ENCODE results near the gene ASB9. TPM values are rescaled to one million over a fixed set of nuclear protein-coding genes. Genes with fewer than 3 reads are reported as not detected.
"Not testable (repeated sequence)": the region's sequence is repeated elsewhere in the genome, so short reads cannot be mapped to it uniquely, and the experiment has no call there.

ASB9 gene
- total RNA-seq, 1 donor from 2014 or later, result not detected

- Mint-ChIP-seq H3K27ac (no peak overlapping the region), H3K4me3 (no peak overlapping the region), H3K9me3 (no peaks in the 10 kb centered on the region), H3K36me3 (ENCODE audit: low read depth) (no peaks in the 10 kb centered on the region), H3K27me3 (ENCODE audit: insufficient read depth) (no peaks in the 10 kb centered on the region), H3K4me1 (ENCODE audit: low read depth) (no peaks in the 10 kb centered on the region)
- DNase-seq (ENCODE audit: low spot score), result no peak
- intact Hi-C loops (cut with micrococcal nuclease), result no loop called here
Measured at GRCh38 chrX:15277604-15278003, 7.7 kb upstream of the ASB9 start.

GRCh38 chrX:15274946-15275345, 5.1 kb upstream of the ASB9 start:
- H3K4me1 Mint-ChIP-seq (ENCODE audit: low read depth), result no peaks in the 10 kb centered on the region
- no peak overlapping the region for H3K4me3 Mint-ChIP-seq
- no peaks in the 10 kb centered on the region for H3K36me3 Mint-ChIP-seq (ENCODE audit: low read depth)
- intact Hi-C loops (cut with micrococcal nuclease), result no loop called here
- no peak overlapping the region for H3K27ac Mint-ChIP-seq
- H3K9me3 Mint-ChIP-seq, result no peaks in the 10 kb centered on the region
- H3K27me3 Mint-ChIP-seq (ENCODE audit: insufficient read depth), result no peaks in the 10 kb centered on the region
- no peak for DNase-seq (ENCODE audit: low spot score)

- H3K27me3 Mint-ChIP-seq (ENCODE audit: insufficient read depth); H3K27ac Mint-ChIP-seq; intact Hi-C loops (cut with micrococcal nuclease); H3K36me3 Mint-ChIP-seq (ENCODE audit: low read depth); H3K4me1 Mint-ChIP-seq (ENCODE audit: low read depth); H3K4me3 Mint-ChIP-seq; DNase-seq (ENCODE audit: low spot score); H3K9me3 Mint-ChIP-seq: not testable (repeated sequence)
Measured at GRCh38 chrX:15273275-15273674, 3.4 kb upstream of the ASB9 start.

- H3K4me3 Mint-ChIP-seq, result no peak overlapping the region
- DNase-seq (ENCODE audit: low spot score), result no peak
- H3K27me3 Mint-ChIP-seq (ENCODE audit: insufficient read depth), result no peaks in the 10 kb centered on the region
- no peaks in the 10 kb centered on the region for H3K9me3 Mint-ChIP-seq
- H3K4me1 Mint-ChIP-seq (ENCODE audit: low read depth), result no peaks in the 10 kb centered on the region
- intact Hi-C loops (cut with micrococcal nuclease), result no loop called here
- no peaks in the 10 kb centered on the region for H3K36me3 Mint-ChIP-seq (ENCODE audit: low read depth)
- H3K27ac Mint-ChIP-seq, result no peak overlapping the region
Measured at GRCh38 chrX:15271757-15272156, 1.9 kb upstream of the ASB9 start.

GRCh38 chrX:15269120-15269519, 763 bp downstream of the ASB9 start:
- Mint-ChIP-seq H3K27ac (no peak overlapping the region), H3K9me3 (no peaks in the 10 kb centered on the region), H3K4me1 (ENCODE audit: low read depth) (no peaks in the 10 kb centered on the region), H3K36me3 (ENCODE audit: low read depth) (no peaks in the 10 kb centered on the region), H3K4me3 (no peak overlapping the region), H3K27me3 (ENCODE audit: insufficient read depth) (no peaks in the 10 kb centered on the region)
- intact Hi-C loops (cut with micrococcal nuclease), result no loop called here
- DNase-seq (ENCODE audit: low spot score), result no peak

GRCh38 chrX:15254852-15255251, 15.0 kb downstream of the ASB9 start:
- intact Hi-C loops (cut with micrococcal nuclease), result no loop called here
- Mint-ChIP-seq H3K4me3 (no peak overlapping the region), H3K36me3 (ENCODE audit: low read depth) (no peaks in the 10 kb centered on the region), H3K9me3 (no peaks in the 10 kb centered on the region), H3K4me1 (ENCODE audit: low read depth) (no peaks in the 10 kb centered on the region), H3K27ac (no peak overlapping the region), H3K27me3 (ENCODE audit: insufficient read depth) (no peaks in the 10 kb centered on the region)
- no peak for DNase-seq (ENCODE audit: low spot score)

- Mint-ChIP-seq H3K4me3 (no peak overlapping the region), H3K36me3 (ENCODE audit: low read depth) (no peaks in the 10 kb centered on the region), H3K9me3 (no peaks in the 10 kb centered on the region), H3K4me1 (ENCODE audit: low read depth) (no peaks in the 10 kb centered on the region), H3K27ac (no peak overlapping the region), H3K27me3 (ENCODE audit: insufficient read depth) (no peaks in the 10 kb centered on the region)
- DNase-seq (ENCODE audit: low spot score), result no peak
- intact Hi-C loops (cut with micrococcal nuclease), result loop anchor here (10.0 kb wide), 1 partner anchor 371 kb away; the partner anchor contains the start of genes FANCB and MOSPD2
Measured at GRCh38 chrX:15245896-15246295, 24.0 kb downstream of the ASB9 start.

GRCh38 chrX:15244421-15244820, 25.5 kb downstream of the ASB9 start:
- Mint-ChIP-seq H3K36me3 (ENCODE audit: low read depth) (no peaks in the 10 kb centered on the region), H3K27ac (no peak overlapping the region), H3K4me3 (no peak overlapping the region), H3K4me1 (ENCODE audit: low read depth) (no peaks in the 10 kb centered on the region), H3K9me3 (no peaks in the 10 kb centered on the region), H3K27me3 (ENCODE audit: insufficient read depth) (no peaks in the 10 kb centered on the region)
- DNase-seq (ENCODE audit: low spot score), result no peak
- intact Hi-C loops (cut with micrococcal nuclease), result loop anchor here (10.0 kb wide), 1 partner anchor 370 kb away; the partner anchor contains the start of genes FANCB and MOSPD2

GRCh38 chrX:15242899-15243555, 26.9 kb downstream of the ASB9 start:
- no peaks in the 10 kb centered on the region for H3K36me3 Mint-ChIP-seq (ENCODE audit: low read depth)

GRCh38 chrX:15241301-15241700, 28.6 kb downstream of the ASB9 start:
- DNase-seq (ENCODE audit: low spot score), result no peak
- Mint-ChIP-seq H3K4me3 (no peak overlapping the region), H3K4me1 (ENCODE audit: low read depth) (no peaks in the 10 kb centered on the region), H3K9me3 (no peaks in the 10 kb centered on the region), H3K27ac (no peak overlapping the region), H3K36me3 (ENCODE audit: low read depth) (no peaks in the 10 kb centered on the region), H3K27me3 (ENCODE audit: insufficient read depth) (no peaks in the 10 kb centered on the region)
- intact Hi-C loops (cut with micrococcal nuclease), result loop anchor here (10.0 kb wide), 1 partner anchor 366 kb away; the partner anchor contains the start of genes FANCB and MOSPD2

More at GRCh38 chrX:15242899-15243555, 26.9 kb downstream of the ASB9 start:
- Mint-ChIP-seq H3K27me3 (ENCODE audit: insufficient read depth) (no peaks in the 10 kb centered on the region), H3K4me3 (no peak overlapping the region), H3K4me1 (ENCODE audit: low read depth) (no peaks in the 10 kb centered on the region), H3K9me3 (no peaks in the 10 kb centered on the region), H3K27ac (no peak overlapping the region)
- intact Hi-C loops (cut with micrococcal nuclease), result loop anchor here (1.0 to 10.0 kb wide), 6 partner anchors 38 to 1204 kb away; partner anchors contain the start of genes FANCB and MOSPD2
- DNase-seq (ENCODE audit: low spot score), result no peak

GRCh38 chrX:15240414-15240813, 29.5 kb downstream of the ASB9 start:
- Mint-ChIP-seq H3K9me3 (no peaks in the 10 kb centered on the region), H3K4me3 (no peak overlapping the region), H3K36me3 (ENCODE audit: low read depth) (peaks cover 1% of the 10 kb centered on the region), H3K4me1 (ENCODE audit: low read depth) (no peaks in the 10 kb centered on the region), H3K27ac (no peak overlapping the region), H3K27me3 (ENCODE audit: insufficient read depth) (no peaks in the 10 kb centered on the region)
- no peak for DNase-seq (ENCODE audit: low spot score)
- intact Hi-C loops (cut with micrococcal nuclease), result loop anchor here (10.0 kb wide), 1 partner anchor 366 kb away; the partner anchor contains the start of genes FANCB and MOSPD2

GRCh38 chrX:15236146-15236545, 33.7 kb downstream of the ASB9 start:
- Mint-ChIP-seq H3K27me3 (ENCODE audit: insufficient read depth) (no peaks in the 10 kb centered on the region), H3K27ac (no peak overlapping the region), H3K4me3 (no peak overlapping the region), H3K4me1 (ENCODE audit: low read depth) (no peaks in the 10 kb centered on the region), H3K36me3 (ENCODE audit: low read depth) (peaks cover 1% of the 10 kb centered on the region), H3K9me3 (no peaks in the 10 kb centered on the region)
- intact Hi-C loops (cut with micrococcal nuclease), result loop anchor here (2.0 kb wide), 1 partner anchor 27 kb away; no protein-coding TSS in a partner anchor
- no peak for DNase-seq (ENCODE audit: low spot score)

- intact Hi-C loops (cut with micrococcal nuclease), result no loop called here
- H3K27ac Mint-ChIP-seq, result no peak overlapping the region
- no peaks in the 10 kb centered on the region for H3K27me3 Mint-ChIP-seq (ENCODE audit: insufficient read depth)
- no peak overlapping the region for H3K4me3 Mint-ChIP-seq
- peaks cover 1% of the 10 kb centered on the region for H3K36me3 Mint-ChIP-seq (ENCODE audit: low read depth)
- H3K4me1 Mint-ChIP-seq (ENCODE audit: low read depth), result no peaks in the 10 kb centered on the region
- no peaks in the 10 kb centered on the region for H3K9me3 Mint-ChIP-seq
- no peak for DNase-seq (ENCODE audit: low spot score)
Measured at GRCh38 chrX:15235001-15235400, 34.9 kb downstream of the ASB9 start.
